Panc1 (cell line): ENCODE results near the gene GNAZ. TPM values are rescaled to one million over a fixed set of nuclear protein-coding genes. Genes with fewer than 3 reads are reported as not detected.

Source experiments
- ATAC-seq: fragments of 200-7000 bp; cut with Tn5 transposase; 2 replicates; pipeline ENCODE4 v1.9.1; 2020; ENCODE audit warnings: mild to moderate bottlenecking, moderate library complexity
- BruUV-seq: library from RNA; stranded (reverse); fragments of 400-500 nt; replicated peaks from 2 replicates; lab custom pipeline; 2021; lab: Mats Ljungman, UMichigan
- CTCF ChIA-PET: fragments of 300-600 bp; sonication (Branson Sonifier 250); formaldehyde crosslinking; loops from one replicate; lab custom pipeline; 2022; ENCODE audit warnings: antibody characterized with exemption; lab: Charles Lee
- POLR2A ChIA-PET: fragments of 300-600 bp; sonication (Branson Sonifier 250); formaldehyde crosslinking; loops from one replicate; lab custom pipeline; 2022; ENCODE audit warnings: antibody characterized with exemption; lab: Charles Lee
- DNase-seq: peaks from one replicate; pipeline ENCODE4 v3.0.0-alpha.2; 2010; ENCODE audit warnings: low read depth, low spot score
- H3K27ac ChIP-seq: 2 replicates; pipeline ENCODE4 v1.5.1; 2011; ENCODE audit warnings: mild to moderate bottlenecking, low read length, inconsistent platforms
- H3K27me3 ChIP-seq: fragments of 200-500 bp; sonication (Bioruptor generic); 2 replicates; pipeline ENCODE4 v1.6.0; 2014; ENCODE audit warnings: low read length, inconsistent platforms; ENCODE audit not compliant: control insufficient read depth, insufficient read depth
- H3K36me3 ChIP-seq: fragments of 200-500 bp; sonication (Bioruptor generic); 2 replicates; pipeline ENCODE4 v1.5.1; 2014; ENCODE audit warnings: inconsistent platforms, mild to moderate bottlenecking, low read length, moderate library complexity; ENCODE audit not compliant: control insufficient read depth, insufficient read depth
- H3K4me1 ChIP-seq: 2 replicates; pipeline ENCODE4 v1.5.1; 2011; ENCODE audit warnings: inconsistent platforms, mild to moderate bottlenecking, low read length, moderate library complexity; ENCODE audit not compliant: control insufficient read depth, insufficient read depth
- H3K4me3 ChIP-seq, 2 experiments: 2 replicates each; pipeline ENCODE4 v1.5.1; 2011 to 2012; ENCODE audit warnings: low read depth in 2 of 2, low read length in 2 of 2, mild to moderate bottlenecking in 2 of 2, inconsistent platforms in 1 of 2, moderate library complexity in 1 of 2
- H3K9me3 ChIP-seq: fragments of 200-500 bp; sonication (Bioruptor generic); 2 replicates; pipeline ENCODE4 v1.5.1; 2014; ENCODE audit warnings: low read depth, mild to moderate bottlenecking, inconsistent platforms, low read length, moderate library complexity; ENCODE audit not compliant: control insufficient read depth, insufficient read depth
- CTCF ChIP-seq: fragments of 450-650 bp; IDR thresholded peaks from 2 replicates; pipeline ENCODE4 v1.5.1; 2017; ENCODE audit warnings: mild to moderate bottlenecking
- POLR2AphosphoS5 ChIP-seq: IDR thresholded peaks from 2 replicates; pipeline ENCODE4 v1.6.1; 2012; ENCODE audit warnings: mild to moderate bottlenecking, low read depth, low read length, moderate library complexity
- SIN3A ChIP-seq: IDR thresholded peaks from 2 replicates; pipeline ENCODE4 v1.6.1; 2012; ENCODE audit warnings: low read depth, mild to moderate bottlenecking, low read length, moderate library complexity, borderline replicate concordance; ENCODE audit not compliant: insufficient read depth
- TCF7L2 ChIP-seq: IDR thresholded peaks from 2 replicates; pipeline ENCODE4 v1.6.1; 2011; ENCODE audit warnings: mild to moderate bottlenecking, low read depth, low read length, inconsistent platforms
- in situ Hi-C: cut with HindIII; loops from 2 replicates; pipeline ENCODE4 v1.10.0; 2016; ENCODE audit warnings: low sequenced_read_pairs, low pct_unique_long_range_greater_than_20kb
- intact Hi-C: fragments of 100-400 bp; cut with micrococcal nuclease; formaldehyde crosslinking; loops from one replicate; pipeline ENCODE4 v1.10.0; 2022; ENCODE audit not compliant: unreplicated experiment
- total RNA-seq: library from RNA; stranded (reverse); gene quantifications from one replicate; pipeline ENCODE4 v1.2.1, GENCODE V29; 2021; ENCODE audit not compliant: unreplicated experiment
- TF ChIP-seq, protein P1 (sequence below), 2 experiments: IDR thresholded peaks; 2 replicates each; pipeline ENCODE4 v1.6.1; 2011 to 2012; ENCODE audit warnings: low read depth in 2 of 2, control low read depth in 1 of 2, low read length in 1 of 2, mild to moderate bottlenecking in 1 of 2, moderate library complexity in 1 of 2; ENCODE audit not compliant: insufficient read depth in 1 of 2

The GNAZ gene
- total RNA-seq, 1 experiment from 2014 or later: 11.9 TPM

GRCh38 chr22:23110922-23111527 is 40.7 kb downstream of the GNAZ start:
- no peak for DNase-seq
- Histone ChIP-seq H3K36me3 (no peaks in the 10 kb centered on the region), H3K9me3 (no peaks in the 10 kb centered on the region), H3K27me3 (no peaks in the 10 kb centered on the region), H3K4me1 (no peaks in the 10 kb centered on the region), H3K27ac (no peak overlapping the region), H3K4me3 (no peak overlapping the region)
- ATAC-seq: no peak
- CTCF ChIA-PET: interaction anchor here (0.6 kb wide), 1 partner anchor 275 kb away, joined by 4 read pairs; no protein-coding TSS in a partner anchor
- intact Hi-C loops (no loop called here), in situ Hi-C loops (no loop called here)
- POLR2A ChIA-PET: no interaction called here
- TF ChIP-seq CTCF (no peak), SIN3A (no peak), POLR2AphosphoS5 (no peak), TCF7L2 (no peak)
- TF ChIP-seq, protein P1, sequence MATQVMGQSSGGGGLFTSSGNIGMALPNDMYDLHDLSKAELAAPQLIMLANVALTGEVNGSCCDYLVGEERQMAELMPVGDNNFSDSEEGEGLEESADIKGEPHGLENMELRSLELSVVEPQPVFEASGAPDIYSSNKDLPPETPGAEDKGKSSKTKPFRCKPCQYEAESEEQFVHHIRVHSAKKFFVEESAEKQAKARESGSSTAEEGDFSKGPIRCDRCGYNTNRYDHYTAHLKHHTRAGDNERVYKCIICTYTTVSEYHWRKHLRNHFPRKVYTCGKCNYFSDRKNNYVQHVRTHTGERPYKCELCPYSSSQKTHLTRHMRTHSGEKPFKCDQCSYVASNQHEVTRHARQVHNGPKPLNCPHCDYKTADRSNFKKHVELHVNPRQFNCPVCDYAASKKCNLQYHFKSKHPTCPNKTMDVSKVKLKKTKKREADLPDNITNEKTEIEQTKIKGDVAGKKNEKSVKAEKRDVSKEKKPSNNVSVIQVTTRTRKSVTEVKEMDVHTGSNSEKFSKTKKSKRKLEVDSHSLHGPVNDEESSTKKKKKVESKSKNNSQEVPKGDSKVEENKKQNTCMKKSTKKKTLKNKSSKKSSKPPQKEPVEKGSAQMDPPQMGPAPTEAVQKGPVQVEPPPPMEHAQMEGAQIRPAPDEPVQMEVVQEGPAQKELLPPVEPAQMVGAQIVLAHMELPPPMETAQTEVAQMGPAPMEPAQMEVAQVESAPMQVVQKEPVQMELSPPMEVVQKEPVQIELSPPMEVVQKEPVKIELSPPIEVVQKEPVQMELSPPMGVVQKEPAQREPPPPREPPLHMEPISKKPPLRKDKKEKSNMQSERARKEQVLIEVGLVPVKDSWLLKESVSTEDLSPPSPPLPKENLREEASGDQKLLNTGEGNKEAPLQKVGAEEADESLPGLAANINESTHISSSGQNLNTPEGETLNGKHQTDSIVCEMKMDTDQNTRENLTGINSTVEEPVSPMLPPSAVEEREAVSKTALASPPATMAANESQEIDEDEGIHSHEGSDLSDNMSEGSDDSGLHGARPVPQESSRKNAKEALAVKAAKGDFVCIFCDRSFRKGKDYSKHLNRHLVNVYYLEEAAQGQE (IDR thresholded peaks at IDR 0.05; ENCODE audit: insufficient read depth in 1 of 2, low read depth in 2 of 2, low read length in 1 of 2): no peak
- BruUV-seq: no TSS peak

DNA sequence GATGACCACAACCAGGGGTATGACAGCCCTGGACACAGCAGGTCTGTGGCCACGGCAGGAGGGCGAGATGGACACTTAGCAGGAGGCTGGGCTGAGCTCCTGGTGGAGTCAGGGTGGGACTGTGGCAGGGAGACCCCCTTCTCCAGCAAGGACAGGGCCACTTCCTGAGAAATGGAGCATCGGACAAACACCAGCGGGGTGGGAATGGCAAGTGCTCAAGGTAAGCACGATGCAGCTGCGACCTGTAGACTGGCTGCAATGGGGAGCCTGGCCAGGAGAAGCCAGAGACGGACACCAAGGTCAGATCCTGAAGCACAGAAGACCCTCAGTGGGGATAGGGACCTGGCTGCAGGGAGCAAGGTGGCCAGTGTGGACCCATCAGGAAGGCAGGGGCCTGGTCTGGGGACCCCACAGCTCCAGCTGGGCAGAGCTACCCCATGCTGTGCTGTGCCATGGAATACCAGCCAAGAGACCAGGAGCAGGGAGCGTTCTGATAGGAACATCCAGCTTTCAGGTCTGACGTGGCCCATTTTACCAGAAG is 42.2 kb downstream of the GNAZ start:
- intact Hi-C loops: no loop called here
- H3K27me3 ChIP-seq: no peaks in the 10 kb centered on the region
- no peaks in the 10 kb centered on the region for H3K36me3 ChIP-seq
- ATAC-seq (no peak), DNase-seq (no peak)
- H3K9me3 ChIP-seq: no peaks in the 10 kb centered on the region
- ChIA-PET POLR2A (interaction anchor here (0.6 kb wide), 1 partner anchor 41 kb away, joined by 3 read pairs; no protein-coding TSS in a partner anchor), CTCF (no interaction called here)
- in situ Hi-C loops: no loop called here
- H3K4me3 ChIP-seq: no peak overlapping the region
- no peak for TF ChIP-seq CTCF
- TF ChIP-seq TCF7L2: no peak
- TF ChIP-seq POLR2AphosphoS5: no peak
- TF ChIP-seq SIN3A: no peak
- TF ChIP-seq, protein P1 (IDR thresholded peaks at IDR 0.05; ENCODE audit: insufficient read depth in 1 of 2, low read depth in 2 of 2, low read length in 1 of 2): no peak
- H3K27ac ChIP-seq: no peak overlapping the region
- no peaks in the 10 kb centered on the region for H3K4me1 ChIP-seq
- no TSS peak for BruUV-seq
